AML-193 (cell line): ENCODE measurements around the gene MAGEE1.

Experiments
- DNase-seq, 2 experiments: peaks; one replicate each; lab custom pipeline; 2025; lab: John Stamatoyannopoulos, UW

Gene MAGEE1

GRCh38 chrX:76427560-76428242, at the start of gene MAGEE1:
Gene MAGEE1, plus strand, starts transcription at chrX:76427710. Its CDS starts 221 bp downstream, at chrX:76427931.
- DNase-seq = no peak

GRCh38 chrX:76398970-76399369, 28.5 kb upstream of the MAGEE1 start:
- no peak for DNase-seq

- no peak for DNase-seq
Observed at GRCh38 chrX:76407795-76408194, 19.7 kb upstream of the MAGEE1 start.

- no peak for DNase-seq
Observed at GRCh38 chrX:76420237-76420636, 7.3 kb upstream of the MAGEE1 start.

GRCh38 chrX:76428243-76429130, 977 bp downstream of the MAGEE1 start:
- DNase-seq = no peak

- no peak for DNase-seq
Observed at GRCh38 chrX:76433219-76433618, 5.7 kb downstream of the MAGEE1 start.

- no peak for DNase-seq
Observed at GRCh38 chrX:76434103-76434741, 6.7 kb downstream of the MAGEE1 start.

- DNase-seq = no peak
Observed at GRCh38 chrX:76439188-76439587, 11.7 kb downstream of the MAGEE1 start.

GRCh38 chrX:76453737-76454406, 26.4 kb downstream of the MAGEE1 start:
- no peak for DNase-seq

- peak; percentile 0 to 4 for DNase-seq
Observed at GRCh38 chrX:76454456-76454927, 27.0 kb downstream of the MAGEE1 start.

- DNase-seq = no peak
Observed at GRCh38 chrX:76477353-76477752, 49.8 kb downstream of the MAGEE1 start.
